Esophagus squamous epithelium (tissue), 5 donors: Measurements from ENCODE around the gene GATA6. TPM values are rescaled to one million over a fixed set of nuclear protein-coding genes. Genes with fewer than 3 reads are reported as not detected.

Experiments
- DNase-seq: peaks from one replicate; lab custom pipeline; 2025; lab: John Stamatoyannopoulos, UW
- H3K27ac ChIP-seq, 4 donors: fragments of 200-600 bp; sonication (generic); one replicate each; pipeline ENCODE4 v1.5.1; 2016 to 2019; ENCODE audit warnings: mild to moderate bottlenecking in 1 of 4
- H3K27me3 ChIP-seq, 4 donors: fragments of 200-600 bp; sonication (generic); 1 replicate in 3 of 4; 2 replicates in 1 of 4; pipeline versions ENCODE4 v1.5.1 to v1.6.0; 2017 to 2021; ENCODE audit warnings: antibody characterized with exemption in 1 of 4
- H3K36me3 ChIP-seq, 3 donors: fragments of 200-600 bp; sonication (generic); one replicate each; pipeline ENCODE4 v1.5.1; 2016 to 2019
- H3K4me1 ChIP-seq, 3 donors: fragments of 200-600 bp; sonication (generic); one replicate each; pipeline ENCODE4 v1.5.1; 2017 to 2019
- H3K4me3 ChIP-seq, 4 donors: fragments of 200-600 bp; sonication (generic); 1 replicate in 3 of 4; 2 replicates in 1 of 4; pipeline ENCODE4 v1.5.1; 2016 to 2019; ENCODE audit warnings: mild to moderate bottlenecking in 2 of 4, moderate library complexity in 1 of 4
- H3K9me3 ChIP-seq, 3 donors: fragments of 200-600 bp; sonication (generic); one replicate each; pipeline ENCODE4 v1.5.1; 2016 to 2019
- CTCF ChIP-seq, 6 experiments: fragments of 450-650 bp in 4 of 6; fragments of 200-600 bp in 2 of 6; sonication (generic) in 2 of 6; IDR thresholded peaks; one replicate each; pipeline ENCODE4 v1.5.1; 2016 to 2019; ENCODE audit warnings: antibody characterized with exemption in 6 of 6, mild to moderate bottlenecking in 4 of 6, moderate library complexity in 4 of 6
- POLR2A ChIP-seq, 4 donors: fragments of 450-650 bp; IDR thresholded peaks; one replicate each; pipeline ENCODE4 v1.6.1; 2017; ENCODE audit warnings: antibody characterized with exemption in 4 of 4, mild to moderate bottlenecking in 4 of 4, moderate library complexity in 3 of 4
- WGBS, 2 donors: methylation state at CpG; one replicate each; pipeline ENCODE4 v1.1.5; 2018; 5-methylcytosine and 5-hydroxymethylcytosine counted together
- intact Hi-C: fragments of 100-400 bp; cut with DNase I; formaldehyde crosslinking; loops from one replicate; pipeline ENCODE4 v1.15.0; 2022
- total RNA-seq, 4 donors: library from RNA; depleted of rRNA; stranded (reverse); fragments of >200 nt; gene quantifications; one replicate each; pipeline ENCODE4 v1.1.0, GENCODE V29; 2016
- donor health status: DM: yes; HTN: yes; CAD: no.

Gene GATA6
- total RNA-seq, 4 donors from 2014 or later: 0.08 to 2.2 (median 1.2) TPM

GRCh38 chr18:22159014-22159413 lies 10.4 kb upstream of the GATA6 start:
- H3K9me3 ChIP-seq: no peaks in the 10 kb centered on the region
- no peak overlapping the region for H3K4me3 ChIP-seq
- no peaks in the 10 kb centered on the region for H3K36me3 ChIP-seq
- DNase-seq: no peak
- intact Hi-C loops: no loop called here
- 73 to 79% methylated on average over 2 of the region's 2 CpGs for WGBS, 2 donors
- H3K27ac ChIP-seq: no peak overlapping the region
- no peak for TF ChIP-seq CTCF (IDR thresholded peaks at IDR 0.05)
- TF ChIP-seq POLR2A (IDR thresholded peaks at IDR 0.05): no peak
- H3K4me1 ChIP-seq: no peaks in the 10 kb centered on the region
- peaks cover 2 to 95% (median 12%) of the 10 kb centered on the region in 4 donors for H3K27me3 ChIP-seq

GRCh38 chr18:22161090-22161489 lies 8.3 kb upstream of the GATA6 start:
- 67 to 82% methylated on average over 5 of the region's 5 CpGs for WGBS, 2 donors
- no peak for TF ChIP-seq CTCF (IDR thresholded peaks at IDR 0.05)
- no peak for TF ChIP-seq POLR2A (IDR thresholded peaks at IDR 0.05)
- no peak overlapping the region for H3K27ac ChIP-seq
- no peak overlapping the region for H3K4me3 ChIP-seq
- peaks cover 7 to 97% (median 30%) of the 10 kb centered on the region in 4 donors for H3K27me3 ChIP-seq
- no peak for DNase-seq
- no peaks in the 10 kb centered on the region for H3K9me3 ChIP-seq
- no peaks in the 10 kb centered on the region for H3K36me3 ChIP-seq
- intact Hi-C loops: no loop called here
- peaks cover 0 to 11% (median 0%) of the 10 kb centered on the region in 3 donors for H3K4me1 ChIP-seq

GRCh38 chr18:22163416-22164161 lies 5.8 kb upstream of the GATA6 start:
- Histone ChIP-seq H3K27me3 (peaks cover 32 to 100% (median 54%) of the 10 kb centered on the region in 4 donors), H3K4me1 (peaks cover under 1 to 36% (median 10%) of the 10 kb centered on the region in 3 donors), H3K36me3 (no peaks in the 10 kb centered on the region), H3K4me3 (no peak overlapping the region), H3K9me3 (no peaks in the 10 kb centered on the region), H3K27ac (no peak overlapping the region)
- TF ChIP-seq CTCF (IDR thresholded peaks at IDR 0.05) (no peak), POLR2A (IDR thresholded peaks at IDR 0.05) (no peak)
- WGBS, 2 donors: 70 to 78% methylated on average over 8 of the region's 8 CpGs
- intact Hi-C loops: no loop called here
- no peak for DNase-seq

- intact Hi-C loops: no loop called here
- Histone ChIP-seq H3K4me1 (peaks cover 9 to 45% (median 16%) of the 10 kb centered on the region in 3 donors), H3K4me3 (no peak overlapping the region), H3K27ac (no peak overlapping the region), H3K36me3 (no peaks in the 10 kb centered on the region), H3K27me3 (peaks cover 36 to 100% (median 54%) of the 10 kb centered on the region in 4 donors), H3K9me3 (no peaks in the 10 kb centered on the region)
- DNase-seq: no peak
- 62 to 67% methylated on average over 12 to 15 of the region's 16 CpGs for WGBS, 2 donors
- no peak for TF ChIP-seq POLR2A (IDR thresholded peaks at IDR 0.05)
- no peak for TF ChIP-seq CTCF (IDR thresholded peaks at IDR 0.05)
These were observed 4.9 kb upstream of the GATA6 start for GRCh38 chr18:22164337-22165048.
